ENCODE results near the gene PLCD3. TPM values are rescaled to one million over a fixed set of nuclear protein-coding genes. Genes with fewer than 3 reads are reported as not detected.

The PLCD3 gene
- total RNA-seq, 4 donors from 2014 or later: 16.3 to 105 (median 20.5) TPM

GRCh38 chr17:45149669-45150664 lies 17.7 kb upstream of the PLCD3 start:
- WGBS, 2 donors: 0 to 2% methylated on average over 38 to 48 of the region's 56 CpGs
- peaks cover 8 to 73% (median 32%) of the 10 kb centered on the region in 3 donors for H3K4me1 ChIP-seq
- H3K36me3 ChIP-seq: no peaks in the 10 kb centered on the region
- H3K4me3 ChIP-seq: peak overlapping the region; percentile 53 to 90 (median 72)
- no peaks in the 10 kb centered on the region for H3K27me3 ChIP-seq
- TF ChIP-seq POLR2A (IDR thresholded peaks at IDR 0.05) (no peak), CTCF (IDR thresholded peaks at IDR 0.05) (no peak)
- intact Hi-C loops (cut with DNase I): no loop called here
- peak overlapping the region; percentile 89 to 98 (median 94) for H3K27ac ChIP-seq
- no peak for DNase-seq
- no peaks in the 10 kb centered on the region for H3K9me3 ChIP-seq

DNA sequence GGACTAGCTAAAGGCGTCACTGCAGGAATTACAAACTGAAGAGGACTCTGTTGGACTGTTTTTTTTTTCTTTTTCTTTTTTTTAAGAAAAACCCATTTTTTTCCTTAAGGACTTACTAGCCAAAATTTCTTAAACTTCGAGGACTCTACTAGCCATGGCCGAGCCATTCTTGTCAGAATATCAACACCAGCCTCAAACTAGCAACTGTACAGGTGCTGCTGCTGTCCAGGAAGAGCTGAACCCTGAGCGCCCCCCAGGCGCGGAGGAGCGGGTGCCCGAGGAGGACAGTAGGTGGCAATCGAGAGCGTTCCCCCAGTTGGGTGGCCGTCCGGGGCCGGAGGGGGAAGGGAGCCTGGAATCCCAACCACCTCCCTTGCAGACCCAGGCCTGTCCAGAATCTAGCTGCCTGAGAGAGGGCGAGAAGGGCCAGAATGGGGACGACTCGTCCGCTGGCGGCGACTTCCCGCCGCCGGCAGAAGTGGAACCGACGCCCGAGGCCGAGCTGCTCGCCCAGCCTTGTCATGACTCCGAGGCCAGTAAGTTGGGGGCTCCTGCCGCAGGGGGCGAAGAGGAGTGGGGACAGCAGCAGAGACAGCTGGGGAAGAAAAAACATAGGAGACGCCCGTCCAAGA lies 16.8 kb upstream of the PLCD3 start:
- WGBS, 2 donors: 0% methylated on average over 5 to 23 of the region's 32 CpGs
- Histone ChIP-seq H3K27me3 (no peaks in the 10 kb centered on the region), H3K27ac (peak overlapping the region; percentile 89 to 98 (median 94)), H3K9me3 (no peaks in the 10 kb centered on the region), H3K4me3 (peak overlapping the region; percentile 53 to 90 (median 72)), H3K4me1 (peaks cover 16 to 73% (median 34%) of the 10 kb centered on the region in 3 donors), H3K36me3 (no peaks in the 10 kb centered on the region)
- intact Hi-C loops (cut with DNase I): no loop called here
- no peak for DNase-seq
- TF ChIP-seq POLR2A (IDR thresholded peaks at IDR 0.05): peak in 1 of 4 donors; percentile 18
- TF ChIP-seq CTCF (IDR thresholded peaks at IDR 0.05): peak; percentile 61 to 91 (median 78)

DNA sequence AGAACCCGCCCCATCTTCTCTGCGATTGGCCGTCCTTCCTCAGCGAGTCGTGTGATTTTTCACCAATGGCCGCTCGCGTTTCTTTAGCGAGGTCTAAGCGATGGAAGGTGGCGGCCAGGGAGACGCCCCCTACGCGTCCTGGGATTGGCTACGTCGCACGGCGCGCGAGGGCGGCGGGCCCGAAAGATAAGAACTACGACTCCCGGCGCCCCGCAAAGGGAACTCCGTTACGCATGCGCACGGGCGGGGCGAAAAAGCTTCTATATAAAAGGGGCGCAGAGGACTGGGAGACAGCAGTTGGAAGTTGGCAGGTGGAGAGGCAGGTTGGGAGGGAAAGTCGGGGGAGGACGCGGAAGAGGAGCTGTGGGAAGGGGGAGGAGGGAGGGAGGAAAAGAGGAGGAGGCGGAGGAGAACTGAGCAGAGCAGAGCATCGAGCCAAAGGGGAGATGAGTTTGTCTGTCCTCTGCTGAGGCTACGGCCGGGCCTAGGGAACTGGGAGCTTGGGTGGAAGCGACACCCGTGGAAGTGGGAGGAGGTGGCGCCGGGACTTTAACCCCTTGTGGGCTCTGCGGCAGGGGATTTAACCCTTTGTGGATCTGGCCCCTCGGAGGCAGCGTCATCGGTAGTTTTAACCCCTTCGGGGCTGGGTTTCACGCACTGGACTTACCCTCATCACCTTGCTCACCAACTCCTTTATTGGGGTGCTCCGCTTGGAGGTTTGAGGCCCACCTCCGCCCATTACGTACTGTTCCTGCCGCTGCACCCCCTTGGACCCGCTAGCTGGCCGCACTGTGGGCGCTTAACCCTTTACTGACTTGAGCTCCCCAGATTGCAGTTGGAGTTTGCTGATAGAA lies 16.1 kb upstream of the PLCD3 start, which contains the start of gene HEXIM1:
Gene HEXIM1 (plus strand): TSS at position 293 of the 854 bp plus-strand sequence. CDS start 716 bp downstream, outside the sequence.
- H3K36me3 ChIP-seq: no peaks in the 10 kb centered on the region
- H3K9me3 ChIP-seq: no peaks in the 10 kb centered on the region
- H3K4me3 ChIP-seq: peak within 1 kb of the TSS; percentile 53 to 90 (median 72)
- TF ChIP-seq CTCF (IDR thresholded peaks at IDR 0.05) (peak in 1 of 6 experiments; percentile 31), POLR2A (IDR thresholded peaks at IDR 0.05) (peak; percentile 81 to 99 (median 98))
- H3K4me1 ChIP-seq: peaks cover 23 to 74% (median 38%) of the 10 kb centered on the region in 3 donors
- H3K27ac ChIP-seq: peak within 1 kb of the TSS; percentile 96 to 99 (median 97)
- H3K27me3 ChIP-seq: no peaks in the 10 kb centered on the region
- intact Hi-C loops (cut with DNase I): no loop called here
- WGBS, 2 donors: 0 to 1% methylated on average over 25 to 53 of the region's 58 CpGs
- DNase-seq: peak; percentile 96

- Histone ChIP-seq H3K27me3 (no peaks in the 10 kb centered on the region), H3K4me3 (peak overlapping the region; percentile 47 to 90 (median 72)), H3K9me3 (no peaks in the 10 kb centered on the region), H3K27ac (peak overlapping the region; percentile 96 to 99 (median 97)), H3K36me3 (no peaks in the 10 kb centered on the region), H3K4me1 (peaks cover 24 to 72% (median 40%) of the 10 kb centered on the region in 3 donors)
- TF ChIP-seq CTCF (IDR thresholded peaks at IDR 0.05) (peak in 3 of 6 experiments; percentile 21 to 38 (median 22)), POLR2A (IDR thresholded peaks at IDR 0.05) (peak in 1 of 4 donors; percentile 51)
- WGBS, 2 donors: 0% methylated on average over 28 to 32 of the region's 38 CpGs
- no peak for DNase-seq
- intact Hi-C loops (cut with DNase I): no loop called here
Observed at GRCh38 chr17:45147581-45148182, 15.4 kb upstream of the PLCD3 start.
